Liver (tissue), 9 donors: Measurements from ENCODE around the gene GALNT14. TPM values are rescaled to one million over a fixed set of nuclear protein-coding genes. Genes with fewer than 3 reads are reported as not detected.

Source experiments
- DNase-seq: peaks from one replicate; pipeline ENCODE4 v3.0.0-alpha.2; 2017; ENCODE audit warnings: low spot score
- H3K27ac ChIP-seq, 2 donors: one replicate each; pipeline ENCODE4 v1.7.0; 2013; ENCODE audit warnings: inconsistent platforms in 2 of 2, low read length in 2 of 2, control low read depth in 1 of 2, low read depth in 1 of 2, mild to moderate bottlenecking in 1 of 2
- H3K27me3 ChIP-seq, 4 donors: one replicate each; pipeline versions ENCODE4 v1.6.1 to v1.7.0; 2013; ENCODE audit warnings: low read length in 3 of 4, inconsistent platforms in 1 of 4, mild to moderate bottlenecking in 1 of 4, moderate library complexity in 1 of 4; ENCODE audit not compliant: control insufficient read depth in 4 of 4, insufficient read depth in 4 of 4
- H3K36me3 ChIP-seq, 4 donors: one replicate each; pipeline versions ENCODE4 v1.6.1 to v1.7.0; 2013; ENCODE audit warnings: low read length in 3 of 4, mild to moderate bottlenecking in 3 of 4, low read depth in 1 of 4, moderate library complexity in 1 of 4; ENCODE audit not compliant: control insufficient read depth in 4 of 4, insufficient read depth in 3 of 4
- H3K4me1 ChIP-seq, 4 donors: one replicate each; pipeline versions ENCODE4 v1.6.1 to v1.7.0; 2013; ENCODE audit warnings: low read length in 3 of 4, mild to moderate bottlenecking in 3 of 4, moderate library complexity in 1 of 4; ENCODE audit not compliant: control insufficient read depth in 4 of 4, insufficient read depth in 4 of 4
- H3K4me3 ChIP-seq, 3 donors: one replicate each; pipeline versions ENCODE4 v1.6.1 to v1.7.0; 2013; ENCODE audit warnings: low read length in 3 of 3, control low read depth in 1 of 3, low read depth in 1 of 3, mild to moderate bottlenecking in 1 of 3
- H3K9ac ChIP-seq, 2 donors: one replicate each; pipeline ENCODE4 v1.7.0; 2013; ENCODE audit warnings: low read length in 2 of 2, mild to moderate bottlenecking in 2 of 2, moderate library complexity in 2 of 2, control low read depth in 1 of 2, low read depth in 1 of 2
- H3K9me3 ChIP-seq, 4 donors: one replicate each; pipeline versions ENCODE4 v1.6.1 to v1.7.0; 2013; ENCODE audit warnings: low read length in 3 of 4; ENCODE audit not compliant: control insufficient read depth in 4 of 4
- ATF3 ChIP-seq: IDR thresholded peaks from 2 replicates; pipeline ENCODE4 v1.6.1; 2016; ENCODE audit warnings: antibody characterized with exemption
- CTCF ChIP-seq: fragments of 150-350 bp; IDR thresholded peaks from 2 replicates; pipeline ENCODE4 v1.5.1; 2017; ENCODE audit warnings: improper control_type of control experiment, low read depth, low read length; ENCODE audit not compliant: missing input control
- RAD21 ChIP-seq, 2 donors: IDR thresholded peaks; 2 replicates each; pipeline ENCODE4 v1.6.1; 2016; ENCODE audit warnings: antibody characterized with exemption in 2 of 2, mild to moderate bottlenecking in 2 of 2
- TAF1 ChIP-seq: conservative IDR thresholded peaks from 2 replicates; pipeline ENCODE4 v1.6.1; 2016; ENCODE audit warnings: antibody characterized with exemption, mild to moderate bottlenecking
- ZBTB33 ChIP-seq: IDR thresholded peaks from 2 replicates; pipeline ENCODE4 v1.6.1; 2016; ENCODE audit warnings: antibody characterized with exemption
- WGBS: extraction: QIAGEN DNeasy Blood & Tissue Kit; methylation state at CpG from one replicate; pipeline ENCODE4 v1.1.7; 2013; 5-methylcytosine and 5-hydroxymethylcytosine counted together
- polyA plus RNA-seq, 2 donors: library from polyadenylated mRNA; stranded (reverse) in 1 of 2; unstranded in 1 of 2; fragments of 200-250 nt in 1 of 2; fragments of >200 nt in 1 of 2; fragmentation: Nextera tagmentation in 1 of 2; extraction: Ambion mirVana in 1 of 2; gene quantifications; one replicate each; pipeline versions ENCODE4 v1.2.1 to v1.2.3, GENCODE V29; 2013 to 2015
- total RNA-seq, 2 donors: library from RNA; depleted of rRNA; stranded (reverse); fragments of >200 nt; gene quantifications; one replicate each; pipeline ENCODE4 v1.2.3, GENCODE V29; 2014
- donor health status: healthy.
- donor health status: healthy.
- donor health status: healthy.
- donor health status: healthy.
- donor health status: healthy.

GALNT14 gene
- total and polyA plus RNA-seq, 4 donors: 0.86 to 2.0 (median 1.5) TPM

- Histone ChIP-seq H3K4me1 (peaks cover 0 to 3% (median 0%) of the 10 kb centered on the region in 4 donors), H3K4me3 (no peak overlapping the region), H3K36me3 (no peaks in the 10 kb centered on the region), H3K9ac (no peak overlapping the region), H3K27me3 (no peaks in the 10 kb centered on the region), H3K27ac (no peak overlapping the region), H3K9me3 (no peaks in the 10 kb centered on the region)
- no peak for DNase-seq
- 76% methylated on average over 4 of the region's 4 CpGs for WGBS
- TF ChIP-seq CTCF (no peak), ZBTB33 (no peak), ATF3 (no peak), TAF1 (no peak), RAD21 (IDR thresholded peaks at IDR 0.05) (no peak)
These were observed 277.5 kb downstream of the GALNT14 start for GRCh38 chr2:30860726-30861125.

Other genes starting within 250 kb of the GALNT14 start
- under 1 TPM; 0.05 to 0.08 TPM for gene CAPN14, start 79.1 kb upstream of the GALNT14 start, total RNA-seq
- not detected for gene CAPN14, start 79.1 kb upstream of the GALNT14 start, polyA plus RNA-seq
- 10 to 100 TPM; 19.1 to 20.2 TPM for gene EHD3, start 95.7 kb upstream of the GALNT14 start, total RNA-seq
- 1 to 10 TPM; 7.2 to 7.4 TPM for gene EHD3, start 95.7 kb upstream of the GALNT14 start, polyA plus RNA-seq